Mesenteric fat pad (tissue), 1 donor: ENCODE measurements around the gene ZNRF2. TPM values are rescaled to one million over a fixed set of nuclear protein-coding genes. Genes with fewer than 3 reads are reported as not detected.
"Not testable (repeated sequence)": the region's sequence is repeated elsewhere in the genome, so short reads cannot be mapped to it uniquely, and the experiment has no call there.

Experiments used
- DNase-seq: peaks from one replicate; pipeline ENCODE4 v3.0.0-alpha.2; 2020; ENCODE audit warnings: low spot score
- total RNA-seq: library from RNA; stranded (reverse); fragmentation: NEBNext Ultra II Directional; extraction: Animal tissue kit (Norgen Biotek cat#: 25700); gene quantifications from one replicate; pipeline ENCODE4 v1.2.1, GENCODE V29; 2021
- donor health status: DM: yes; HTN: yes; CAD: no.

Gene ZNRF2
- total RNA-seq, 1 donor from 2014 or later, result 17.6 TPM

DNA sequence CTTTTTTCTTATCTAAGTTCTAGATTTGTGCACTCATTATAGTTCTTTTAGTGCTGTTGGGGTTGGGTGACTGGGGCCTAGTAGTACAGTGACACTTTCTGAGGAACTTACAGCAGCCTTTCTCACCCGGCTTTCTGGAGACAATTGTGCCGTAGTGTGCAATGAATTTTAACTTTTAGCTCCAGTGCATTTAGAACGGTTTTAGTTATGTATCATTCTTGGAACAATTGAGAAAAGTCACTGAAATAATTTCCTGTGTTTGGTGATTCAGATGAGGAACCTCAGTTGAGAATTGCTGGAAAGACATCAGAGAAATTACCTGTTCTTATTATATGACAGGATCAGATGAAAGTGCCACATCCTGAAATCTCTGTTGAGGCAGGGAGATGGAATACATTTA is 3.2 kb downstream of the ZNRF2 start:
- not testable (repeated sequence) for DNase-seq

DNA sequence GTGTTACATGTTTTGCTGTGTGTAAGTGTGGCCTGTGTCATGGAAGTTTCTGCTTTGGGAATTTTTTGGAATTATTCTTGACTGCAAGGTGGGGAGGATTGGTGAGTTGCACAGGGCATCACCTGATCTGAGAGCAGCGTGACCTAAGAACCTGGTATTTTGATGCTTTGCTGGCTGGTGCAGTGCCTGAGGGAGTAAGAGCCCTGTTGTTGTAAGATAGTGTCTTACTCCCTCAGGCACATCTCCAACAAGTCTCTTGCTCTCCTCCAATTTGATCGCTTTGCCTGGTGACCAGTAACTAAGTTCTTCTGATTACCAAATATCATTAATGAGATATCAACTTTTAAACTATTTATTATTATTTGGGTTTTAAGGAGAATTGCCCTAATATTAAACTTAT is 5.2 kb downstream of the ZNRF2 start:
- not testable (repeated sequence) for DNase-seq

DNA sequence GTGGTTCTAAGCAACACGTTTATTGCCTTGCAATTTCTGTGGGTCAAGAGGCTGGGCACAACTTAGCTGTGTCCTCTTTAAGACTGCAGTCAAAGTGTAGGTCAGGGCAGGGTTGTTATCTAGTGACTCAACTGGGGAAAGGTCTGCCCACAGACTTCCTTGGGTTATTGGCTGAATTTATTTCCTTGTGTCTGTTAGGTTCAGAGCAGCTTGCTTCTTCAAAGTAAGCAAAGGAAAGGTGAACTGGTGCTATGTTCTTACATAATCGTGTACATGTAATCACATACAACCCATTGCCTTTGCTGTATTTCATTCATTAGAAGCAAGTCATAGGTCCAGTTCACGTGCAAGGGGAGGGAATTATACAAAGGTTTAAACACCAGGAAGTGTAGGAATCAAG is 5.9 kb downstream of the ZNRF2 start:
- DNase-seq, result not testable (repeated sequence)

DNA sequence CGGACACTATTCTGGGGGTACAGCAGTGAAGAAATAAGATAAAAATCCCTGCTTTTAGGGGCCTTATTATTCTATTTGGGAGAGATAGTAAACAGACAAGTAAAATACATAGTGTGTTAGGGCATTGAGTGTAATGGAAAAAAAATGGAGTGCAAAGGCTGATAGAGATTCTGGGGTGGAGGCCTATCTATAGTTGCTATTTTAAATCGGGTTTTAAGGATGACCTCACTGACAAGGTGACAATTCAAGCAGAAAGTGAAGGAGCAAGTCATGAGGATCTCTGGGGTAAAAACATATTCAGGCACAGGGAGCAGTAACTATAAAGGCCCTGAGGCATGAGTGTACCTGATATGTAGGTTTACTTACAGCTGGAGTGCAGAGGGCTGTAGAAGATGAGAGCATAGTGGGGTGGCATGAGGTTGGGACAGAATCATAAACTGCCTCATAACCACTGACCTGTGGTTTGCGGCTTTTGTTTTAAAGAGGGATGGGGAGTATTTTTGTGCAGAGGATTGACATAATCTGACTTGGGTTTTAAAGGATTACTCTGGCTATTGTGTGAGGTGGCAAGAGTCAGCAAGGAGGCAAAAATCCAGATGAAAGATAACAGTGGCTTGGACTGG is 8.1 kb downstream of the ZNRF2 start:
- not testable (repeated sequence) for DNase-seq

DNA sequence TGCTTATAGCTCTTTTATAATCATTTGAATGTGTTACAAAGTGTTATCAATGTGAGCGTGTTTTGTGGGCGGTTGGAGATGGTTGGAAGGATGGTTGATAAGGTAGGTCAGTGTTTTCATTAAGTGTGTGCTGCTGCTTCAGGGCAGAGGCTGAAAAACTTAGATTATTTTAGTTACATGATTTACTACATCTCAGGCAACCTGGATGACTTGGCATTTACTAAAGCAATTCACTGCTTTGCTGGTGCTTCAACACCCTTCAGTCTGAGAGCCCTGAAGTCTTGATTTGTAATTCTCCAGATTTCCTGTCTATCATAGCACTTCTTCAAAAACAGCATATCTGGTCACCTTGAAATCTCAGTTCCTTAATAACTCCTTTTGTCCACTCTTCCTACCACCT is 11.9 kb downstream of the ZNRF2 start:
- DNase-seq, result not testable (repeated sequence)

DNA sequence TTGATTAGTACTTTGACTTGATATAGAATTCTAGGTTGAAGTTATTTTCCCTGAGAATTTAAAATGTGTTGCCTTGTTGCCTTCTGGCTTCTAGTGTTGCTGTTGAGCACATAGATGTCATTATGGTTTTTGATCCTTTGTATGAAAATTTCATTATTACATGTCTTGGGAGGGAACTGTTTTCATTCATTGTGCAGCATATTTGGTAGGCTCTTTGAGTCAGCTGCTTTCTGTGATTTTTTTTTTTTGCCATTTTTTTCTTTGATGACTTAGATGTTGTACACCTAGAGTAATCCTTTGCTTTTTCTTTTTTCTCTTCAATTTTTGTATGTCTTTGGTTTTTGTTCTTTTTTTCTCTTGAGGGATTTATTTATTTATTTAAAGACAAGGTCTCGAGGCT is 13.1 kb downstream of the ZNRF2 start:
- not testable (repeated sequence) for DNase-seq

DNA sequence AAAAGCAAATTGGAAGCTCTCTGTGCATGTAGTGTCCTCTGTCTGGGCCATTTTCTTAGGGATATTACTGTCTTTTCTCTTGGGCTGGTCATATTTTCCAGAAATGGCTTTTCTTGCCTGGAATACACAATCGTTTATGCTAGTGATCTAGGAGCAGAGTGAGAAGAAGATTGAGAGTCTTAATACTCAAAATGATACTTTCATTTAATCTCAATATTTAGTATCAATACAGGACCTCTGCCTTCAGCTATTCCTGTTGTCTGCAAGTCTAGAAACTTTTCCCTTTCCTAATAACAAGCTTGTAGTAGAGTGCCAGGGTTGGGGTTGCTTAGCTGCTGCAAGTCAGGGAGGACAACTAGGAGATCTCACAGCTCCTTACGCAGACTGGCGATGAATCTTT is 14.0 kb downstream of the ZNRF2 start:
- DNase-seq, result not testable (repeated sequence)

DNA sequence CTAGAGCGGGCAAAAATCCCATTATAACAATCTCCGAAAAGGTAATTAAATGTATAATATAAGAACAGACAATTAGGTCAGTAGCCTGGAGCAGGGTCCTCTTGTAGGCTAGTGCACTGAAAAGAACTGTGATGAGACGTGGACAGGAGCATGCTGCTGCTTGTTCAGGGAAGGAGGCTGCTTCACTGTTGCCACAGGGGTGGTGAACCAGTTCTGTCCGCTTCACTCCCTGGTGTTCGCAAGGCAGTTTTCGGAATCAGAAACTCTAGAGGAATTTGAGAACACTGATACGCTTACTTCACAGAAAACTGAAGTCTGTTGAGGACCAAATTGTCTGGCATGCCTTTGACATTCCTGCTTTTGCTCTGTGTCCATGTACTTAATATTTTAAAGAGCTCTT is 17.4 kb downstream of the ZNRF2 start:
- DNase-seq, result no peak

DNA sequence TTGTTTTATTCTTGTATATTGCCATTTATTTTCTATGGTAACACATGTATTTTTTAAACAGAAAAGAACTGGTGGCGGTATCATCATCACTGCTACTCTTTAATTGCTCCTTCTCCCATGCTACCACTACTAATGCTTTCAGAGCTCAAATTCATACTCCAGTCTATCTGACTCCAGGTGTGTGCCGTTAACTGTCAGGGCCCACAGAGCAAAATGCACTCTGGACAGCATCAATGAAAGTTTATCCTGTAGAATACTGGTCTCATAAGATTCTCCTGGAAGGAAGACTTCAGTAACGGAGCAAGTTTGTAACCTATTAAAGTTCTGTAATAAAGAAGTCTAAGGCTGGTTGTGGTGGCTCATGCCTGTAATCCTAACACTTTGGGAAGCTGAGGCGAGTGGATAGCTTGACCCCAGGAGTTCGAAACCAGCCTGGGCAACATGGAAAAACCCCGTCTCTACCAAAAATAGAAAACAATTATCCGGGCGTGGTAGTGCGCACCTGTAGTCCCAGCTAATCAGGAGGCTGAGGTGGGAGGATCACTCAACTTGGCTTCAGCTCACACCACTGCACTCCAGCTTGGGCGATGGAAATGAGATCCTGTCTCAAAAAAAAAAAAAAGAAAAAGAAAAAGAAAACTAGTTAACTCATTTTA is 18.4 kb downstream of the ZNRF2 start:
- DNase-seq, result no peak

DNA sequence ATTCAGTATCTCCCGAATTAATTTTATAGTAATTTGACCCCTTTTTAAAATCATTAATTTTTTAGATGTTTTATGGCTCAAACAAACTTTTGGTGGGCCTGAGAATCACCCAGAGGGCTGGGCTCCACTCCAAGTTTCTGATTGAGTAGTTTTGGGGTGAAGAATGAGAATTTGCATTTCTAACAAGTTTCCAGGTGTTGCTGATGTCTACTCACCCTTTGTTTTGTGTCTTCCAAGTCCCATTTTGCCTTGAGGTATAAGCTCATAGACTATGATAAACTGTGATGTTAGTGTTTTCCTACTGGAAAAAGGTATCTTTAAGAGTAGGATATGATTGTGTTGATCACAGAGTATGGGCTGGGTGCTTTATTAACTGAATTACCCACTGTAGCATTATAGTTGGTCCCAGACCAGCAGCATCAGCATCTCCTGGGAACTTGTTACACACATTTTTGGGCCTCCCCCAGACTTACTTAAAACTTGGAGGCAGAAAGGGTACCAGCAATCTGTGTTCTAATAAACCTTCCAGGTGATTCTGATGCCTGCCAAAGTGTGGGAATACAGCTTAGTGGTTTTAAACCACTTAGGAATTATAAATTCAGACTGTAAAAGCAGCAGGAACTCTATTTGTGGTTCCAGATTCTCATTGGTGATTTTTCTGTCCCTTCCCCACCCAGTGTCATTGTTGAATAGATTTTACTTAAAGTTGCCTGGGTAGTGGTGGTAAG is 19.1 kb downstream of the ZNRF2 start:
- DNase-seq, result no peak

DNA sequence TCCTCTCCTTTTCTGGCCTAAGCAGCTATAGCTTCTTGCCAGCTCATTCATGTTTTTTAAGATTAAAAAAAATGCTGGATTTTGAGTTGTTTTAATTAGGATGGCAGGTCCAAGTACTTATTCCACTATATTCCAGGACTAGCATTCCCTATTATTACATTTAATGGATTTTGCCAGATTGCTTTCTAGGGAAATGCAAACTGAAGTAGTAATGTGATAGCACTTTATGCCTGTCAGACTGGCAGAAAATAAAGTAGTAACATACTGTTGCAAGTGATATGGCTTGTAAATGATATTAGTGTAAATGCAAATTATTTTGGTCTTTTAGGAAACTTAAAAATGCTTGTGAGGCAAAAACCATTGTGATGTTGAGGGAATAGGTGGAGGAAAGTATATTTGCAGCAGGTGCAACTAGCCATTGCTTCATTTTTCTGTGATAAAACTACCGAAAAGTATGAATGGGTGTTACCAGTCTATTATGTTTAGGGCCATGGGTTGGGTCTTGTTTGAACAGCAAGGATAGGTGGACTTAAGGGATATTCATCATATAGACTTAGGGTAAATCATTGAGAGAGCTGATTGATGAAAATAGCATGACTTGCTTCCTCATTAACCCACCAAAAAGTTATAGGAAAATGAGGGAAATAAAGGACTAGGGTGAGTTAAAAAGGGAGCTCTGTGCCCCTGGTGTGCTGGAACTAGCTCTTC is 19.9 kb downstream of the ZNRF2 start:
- DNase-seq, result no peak

DNA sequence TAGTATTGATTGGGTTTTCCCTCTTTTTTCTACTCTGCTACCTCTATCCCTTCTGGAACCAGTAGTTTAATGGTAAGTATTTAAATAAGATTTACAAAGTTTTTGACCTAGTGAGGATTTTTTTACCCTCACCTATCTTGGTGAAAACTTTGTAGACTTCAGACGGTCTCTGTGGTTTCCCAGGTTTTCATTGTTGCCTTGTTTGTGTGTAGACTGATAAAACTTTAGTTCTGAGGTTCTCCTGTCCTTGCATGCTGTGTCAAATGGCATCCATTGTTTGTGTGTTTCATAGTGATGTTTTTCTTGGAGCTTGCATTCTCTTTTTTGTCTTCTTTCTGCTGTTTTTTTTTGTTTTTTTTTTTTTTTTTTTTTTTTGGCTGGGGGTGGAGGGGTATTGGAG is 22.6 kb downstream of the ZNRF2 start:
- DNase-seq, result no peak

DNA sequence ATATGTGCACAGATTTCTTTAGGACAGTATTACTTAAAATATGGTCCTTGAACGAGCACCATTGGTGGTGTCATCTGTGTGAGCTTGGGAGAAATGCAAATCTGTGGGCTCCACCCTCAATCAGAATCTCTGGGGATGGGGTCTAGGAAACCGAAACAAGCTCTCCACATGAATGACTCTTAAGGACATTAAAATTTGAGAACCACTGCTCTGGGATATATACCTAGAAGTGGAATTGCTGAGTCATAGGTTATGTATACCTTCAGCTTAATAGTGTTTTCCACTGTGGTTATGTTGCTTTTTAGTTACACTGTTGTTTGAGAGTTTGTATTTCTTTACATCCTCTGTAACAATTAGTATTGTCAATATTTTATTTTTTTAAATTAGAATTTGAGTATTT is 24.0 kb downstream of the ZNRF2 start:
- no peak for DNase-seq

DNA sequence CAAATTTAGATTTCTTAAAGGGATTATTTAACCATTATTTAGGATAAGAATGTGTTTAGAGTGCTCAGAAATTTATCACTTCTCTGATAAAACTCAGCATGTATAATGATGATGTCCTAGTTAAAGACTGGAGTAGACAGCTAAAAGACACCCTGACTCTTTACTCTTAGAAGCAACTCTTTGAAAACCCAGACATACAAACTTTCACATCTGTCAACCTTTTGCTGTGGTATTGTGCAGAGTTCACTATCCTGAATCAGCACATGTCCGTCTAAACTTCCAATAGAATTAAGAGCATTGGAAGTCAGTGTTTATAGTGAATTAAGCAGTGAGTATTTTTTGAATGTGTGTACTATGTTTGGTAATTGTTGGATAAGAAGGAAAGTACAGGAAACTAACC is 24.9 kb downstream of the ZNRF2 start:
- no peak for DNase-seq

DNA sequence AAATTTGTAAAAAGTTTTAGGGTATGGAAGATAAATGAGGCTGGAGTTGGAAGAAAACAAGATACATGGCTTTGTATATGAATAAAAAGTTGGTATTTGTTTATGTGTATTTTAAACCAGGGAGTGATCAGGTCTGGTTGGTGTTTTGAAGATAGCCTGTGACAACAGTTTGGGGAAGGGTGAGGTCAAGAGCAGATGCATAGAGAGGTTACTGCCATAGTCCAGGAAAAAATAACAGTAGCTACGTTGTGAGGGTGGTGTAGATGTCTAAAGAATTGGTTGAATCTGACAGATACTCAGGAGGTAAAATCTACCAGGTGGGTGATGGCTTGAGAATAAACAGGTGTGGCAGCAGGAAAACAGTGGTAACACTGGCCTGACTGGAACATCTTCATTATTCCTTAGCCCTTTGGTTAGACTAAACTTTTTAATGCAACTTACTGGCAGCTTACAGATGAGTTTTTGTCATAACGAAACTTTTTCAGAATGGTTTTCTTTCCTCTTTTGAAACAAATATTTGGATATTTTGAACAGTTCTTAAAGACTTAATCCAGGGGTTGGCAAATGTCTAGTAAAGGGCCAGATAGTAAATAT is 25.5 kb downstream of the ZNRF2 start:
- no peak for DNase-seq

DNA sequence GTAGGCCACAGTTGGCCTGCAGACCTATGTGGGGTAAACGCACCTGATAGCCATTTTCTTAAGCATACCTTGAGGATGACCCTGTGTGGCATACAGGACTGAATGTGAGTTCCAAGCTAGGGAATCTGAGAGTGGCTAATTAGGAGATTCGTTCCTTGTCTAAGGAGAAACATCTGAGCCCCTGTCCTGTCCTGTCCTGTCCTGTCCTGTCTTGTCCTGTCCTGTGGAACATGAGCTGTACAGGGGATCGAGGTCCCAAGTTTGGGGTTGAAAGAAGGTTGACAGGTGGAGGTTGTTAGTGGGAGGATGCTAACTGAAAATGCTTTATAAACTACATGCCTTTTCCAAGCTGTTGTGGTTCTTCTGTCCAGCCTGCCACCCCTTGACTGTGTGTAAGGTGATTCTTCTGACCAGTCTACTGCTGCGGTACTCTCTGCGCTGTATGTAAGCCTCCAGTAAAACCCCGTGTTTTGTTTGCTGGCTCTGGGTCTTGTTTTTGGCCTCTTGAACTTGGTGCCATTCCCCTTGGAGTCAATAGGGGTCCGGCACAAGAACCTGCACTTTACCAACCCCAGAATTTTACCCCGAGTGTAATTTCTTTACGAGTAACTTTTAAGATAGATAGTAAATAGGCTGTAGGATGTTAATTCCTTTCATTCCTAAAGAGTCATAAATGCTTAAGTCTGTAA is 26.4 kb downstream of the ZNRF2 start:
- no peak for DNase-seq

DNA sequence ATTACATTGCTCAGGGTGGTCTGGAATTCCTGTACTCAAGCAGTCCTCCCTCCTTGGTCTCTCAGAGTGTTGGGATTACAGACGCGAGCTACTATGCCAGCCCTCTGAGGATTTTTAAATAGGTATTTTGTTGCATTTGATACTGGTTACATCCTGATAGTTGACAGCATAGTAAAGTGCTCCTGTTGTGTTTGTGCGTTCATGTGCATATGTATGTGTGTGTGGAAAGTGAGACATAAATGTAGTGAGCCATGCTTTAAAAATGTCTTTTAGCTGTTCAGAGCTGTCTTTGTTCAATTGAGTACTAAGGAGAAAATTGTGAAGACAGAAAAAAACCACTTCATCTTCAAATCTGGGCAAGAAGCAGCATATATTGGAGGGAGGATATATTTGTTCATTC is 27.8 kb downstream of the ZNRF2 start:
- no peak for DNase-seq

DNA sequence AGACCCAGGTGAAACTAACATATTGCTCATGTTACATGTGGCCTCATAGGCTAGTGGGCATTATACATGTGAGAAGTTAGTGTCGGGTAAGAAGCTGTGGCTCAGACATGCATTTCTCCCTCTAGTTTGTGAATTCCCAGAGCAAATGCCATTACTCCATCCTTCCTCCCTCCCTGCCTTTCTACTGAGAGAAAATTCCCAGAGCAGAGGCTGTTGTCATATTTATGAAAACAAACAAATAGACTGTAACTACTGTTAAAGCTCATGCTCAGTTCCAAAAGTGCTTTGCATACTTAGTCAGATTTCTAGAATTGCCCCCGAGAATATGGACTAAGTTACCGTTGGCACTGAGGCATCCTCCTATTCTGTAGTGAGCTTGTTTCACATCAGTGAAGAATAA is 29.0 kb downstream of the ZNRF2 start:
- DNase-seq, result no peak

DNA sequence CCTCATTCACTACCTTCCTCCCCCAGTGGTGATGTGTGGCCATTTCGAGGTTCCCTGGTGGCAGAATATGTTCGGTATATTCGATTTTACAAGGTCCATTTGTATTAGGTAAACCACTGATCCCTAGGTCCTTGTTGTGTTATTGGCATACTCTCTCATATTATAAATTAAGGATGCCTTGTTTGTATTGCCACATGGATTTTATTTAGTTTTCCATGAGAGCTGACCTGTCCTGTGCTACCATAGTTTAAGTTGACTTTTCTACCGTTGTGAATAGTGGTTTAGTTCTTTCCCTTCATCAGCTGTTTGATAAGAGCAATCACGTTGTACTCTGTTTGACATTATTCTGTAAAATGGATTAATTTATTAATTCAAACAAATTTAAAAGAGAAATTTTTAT is 29.4 kb downstream of the ZNRF2 start:
- DNase-seq, result no peak

DNA sequence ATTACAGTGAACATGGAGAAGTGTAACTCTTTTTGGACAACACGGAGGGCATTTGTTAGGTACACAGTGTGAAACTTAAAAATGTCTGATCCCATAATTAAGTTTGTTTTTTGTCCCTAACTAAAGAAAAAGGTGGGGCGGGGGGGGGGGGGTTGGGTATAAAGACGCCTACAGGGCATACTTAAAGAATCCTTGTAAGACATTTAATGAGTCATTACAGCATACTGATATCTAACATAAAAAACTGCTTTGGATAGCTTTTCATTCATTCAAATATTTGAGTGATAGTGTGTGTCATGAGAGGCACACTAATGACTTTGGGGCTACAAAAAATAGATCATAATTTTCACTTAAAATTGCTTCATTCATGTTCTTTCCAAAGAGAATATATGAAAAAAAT is 31.2 kb downstream of the ZNRF2 start:
- DNase-seq, result no peak

DNA sequence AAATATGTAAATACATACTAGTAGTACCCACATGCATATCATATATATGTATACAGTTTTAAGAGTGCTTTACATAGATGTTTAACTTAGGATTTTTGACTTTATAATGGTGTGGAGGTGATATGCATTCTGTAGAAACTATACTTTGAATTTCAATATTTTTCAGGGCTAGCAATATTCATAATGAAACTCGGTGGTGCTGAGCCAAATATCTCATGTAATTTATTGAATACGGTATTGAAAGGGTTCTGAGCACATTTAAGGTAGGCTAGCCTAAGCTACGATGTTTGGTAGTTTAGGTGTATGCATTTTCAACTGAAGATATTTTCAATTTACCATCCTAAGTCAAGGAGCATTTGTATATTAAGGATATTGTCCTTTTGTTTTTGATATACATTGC is 36.0 kb downstream of the ZNRF2 start:
- no peak for DNase-seq
